GM21619 (cell line): Measurements from ENCODE around the gene MMGT1.

ENCODE experiments used
- ATAC-seq: cut with Tn5 transposase; IDR thresholded peaks from one replicate; pipeline ENCODE4 v1.9.1; 2021; ENCODE audit not compliant: unreplicated experiment

The MMGT1 gene

GRCh38 chrX:135973548-135974278, at the start of gene MMGT1:
Gene MMGT1 (minus strand): TSS chrX:135973988. CDS start chrX:135973675, 313 bp downstream.
- peak; percentile 76 for ATAC-seq

- ATAC-seq = no peak
These were observed 48.1 kb upstream of the MMGT1 start for GRCh38 chrX:136021903-136022302.

- peak; percentile 90 for ATAC-seq
These were observed 47.4 kb upstream of the MMGT1 start for GRCh38 chrX:136021160-136021559.

- no peak for ATAC-seq
These were observed 45.4 kb upstream of the MMGT1 start for GRCh38 chrX:136019226-136019625.

- no peak for ATAC-seq
These were observed 43.1 kb upstream of the MMGT1 start for GRCh38 chrX:136016881-136017280.

DNA sequence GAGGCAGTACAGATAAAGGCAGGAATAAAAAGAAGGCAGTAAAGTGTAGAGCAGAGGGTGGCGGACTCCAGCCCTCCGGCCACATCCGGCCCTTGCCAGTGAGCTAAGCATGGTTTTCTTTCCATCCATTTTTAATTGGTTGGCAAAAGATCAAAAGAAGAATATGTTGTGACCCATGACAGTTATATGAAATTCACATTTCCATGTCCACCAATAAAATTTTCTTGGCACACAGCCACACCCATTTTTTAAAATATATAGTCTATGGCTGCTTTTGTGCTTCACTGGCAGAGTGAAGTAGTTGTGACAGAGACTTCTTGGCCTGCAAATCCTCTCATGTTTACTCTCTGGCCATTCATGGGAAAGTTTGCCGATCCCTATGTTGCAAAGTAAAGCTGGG, 41.2 kb upstream of the MMGT1 start:
- ATAC-seq = no peak

DNA sequence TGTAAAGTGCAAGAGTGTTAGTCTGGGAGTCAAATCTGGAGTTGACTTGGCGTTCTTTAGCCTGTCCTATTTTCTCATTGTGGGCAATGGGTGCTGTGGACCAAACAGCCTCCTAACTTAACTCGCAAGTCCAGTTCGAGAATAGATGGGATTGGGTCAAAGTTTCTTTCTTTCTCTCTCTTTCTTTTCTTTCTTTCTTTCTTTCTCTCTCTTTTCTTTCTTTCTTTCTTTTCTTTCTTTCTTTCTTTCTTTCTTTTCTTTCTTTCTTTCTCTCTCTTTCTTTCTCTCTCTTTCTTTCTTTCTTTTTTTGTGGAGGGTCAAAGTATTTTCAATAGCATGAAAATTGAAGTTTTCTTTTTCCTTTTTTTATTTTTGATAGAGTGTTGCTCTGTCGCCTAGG, 14.5 kb upstream of the MMGT1 start:
- no peak for ATAC-seq

DNA sequence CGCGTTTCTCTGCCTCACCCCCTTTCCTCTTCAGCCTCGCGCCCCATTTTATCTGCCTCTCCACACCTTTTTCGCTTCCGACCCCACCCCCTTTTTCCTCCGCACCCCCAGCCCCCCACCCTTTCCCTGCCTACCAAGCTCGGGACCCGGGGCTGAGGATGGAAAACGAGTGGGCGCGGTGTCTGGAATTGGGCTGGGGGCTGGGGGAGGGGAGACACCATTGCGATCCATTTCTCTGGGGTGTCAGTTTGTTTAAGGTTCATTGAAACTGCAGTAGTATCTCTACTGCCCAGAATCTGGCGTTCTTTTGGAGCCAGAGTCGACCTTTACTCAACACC, 12.2 kb upstream of the MMGT1 start:
- ATAC-seq = no peak

DNA sequence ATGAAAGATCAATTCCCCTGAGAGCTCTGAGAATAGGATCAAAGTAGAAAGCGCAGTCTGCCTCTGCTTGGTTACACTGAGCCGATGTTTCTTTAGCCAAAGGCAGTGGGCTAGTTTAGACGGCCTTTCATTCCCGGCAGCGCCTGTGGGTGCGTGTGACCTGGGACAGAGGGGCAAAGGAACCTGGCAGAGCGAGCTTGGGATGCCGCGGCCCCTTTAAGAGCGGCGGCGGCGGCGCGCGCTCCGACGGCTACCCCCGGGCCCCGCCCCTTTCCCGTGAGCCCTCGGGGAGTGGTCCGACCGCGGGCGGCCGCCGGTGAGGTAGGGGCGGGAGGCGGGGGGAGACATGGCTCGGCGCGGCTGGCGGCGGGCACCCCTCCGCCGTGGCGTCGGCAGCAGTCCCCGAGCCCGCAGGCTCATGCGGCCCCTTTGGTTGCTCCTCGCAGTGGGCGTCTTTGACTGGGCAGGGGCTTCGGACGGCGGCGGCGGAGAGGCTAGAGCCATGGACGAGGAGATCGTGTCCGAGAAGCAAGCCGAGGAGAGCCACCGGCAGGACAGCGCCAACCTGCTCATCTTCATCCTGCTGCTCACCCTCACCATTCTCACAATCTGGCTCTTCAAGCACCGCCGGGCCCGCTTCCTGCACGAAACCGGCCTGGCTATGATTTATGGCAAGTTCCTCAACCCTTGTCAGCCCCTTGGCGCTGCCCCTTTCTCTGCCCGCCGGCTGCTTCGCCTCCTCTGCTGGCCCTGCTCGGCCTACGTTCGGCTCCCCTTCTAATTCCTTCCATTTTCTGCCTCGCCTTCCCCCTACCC, 11.6 kb upstream of the MMGT1 start, which contains the start of gene SLC9A6:
Gene SLC9A6, plus strand, starts transcription at position 279 of the 816 bp plus-strand sequence. Its CDS starts 224 bp downstream, at position 503.
- peak; percentile 93 for ATAC-seq

- ATAC-seq = no peak
These were observed 11.0 kb upstream of the MMGT1 start for GRCh38 chrX:135984791-135985156.

DNA sequence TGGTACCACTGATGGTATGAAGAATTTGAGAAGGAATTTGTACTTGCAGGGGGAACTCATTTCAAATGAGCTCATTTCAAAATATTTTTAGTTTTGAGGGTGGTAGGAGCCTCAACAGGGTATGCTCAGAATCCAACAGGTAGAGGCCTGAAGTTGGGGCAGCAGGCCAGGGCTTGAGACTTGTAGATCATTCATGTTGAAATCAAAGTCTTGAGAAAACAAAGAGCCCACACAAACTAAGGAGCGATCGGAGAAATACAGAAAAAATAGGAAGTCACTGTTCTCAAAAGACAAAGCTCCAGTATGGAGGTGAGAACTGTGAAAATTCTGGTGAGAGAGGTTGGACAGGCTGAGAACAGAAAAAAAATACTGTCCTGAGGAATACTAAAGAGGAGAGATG, 10.5 kb upstream of the MMGT1 start:
- no peak for ATAC-seq

DNA sequence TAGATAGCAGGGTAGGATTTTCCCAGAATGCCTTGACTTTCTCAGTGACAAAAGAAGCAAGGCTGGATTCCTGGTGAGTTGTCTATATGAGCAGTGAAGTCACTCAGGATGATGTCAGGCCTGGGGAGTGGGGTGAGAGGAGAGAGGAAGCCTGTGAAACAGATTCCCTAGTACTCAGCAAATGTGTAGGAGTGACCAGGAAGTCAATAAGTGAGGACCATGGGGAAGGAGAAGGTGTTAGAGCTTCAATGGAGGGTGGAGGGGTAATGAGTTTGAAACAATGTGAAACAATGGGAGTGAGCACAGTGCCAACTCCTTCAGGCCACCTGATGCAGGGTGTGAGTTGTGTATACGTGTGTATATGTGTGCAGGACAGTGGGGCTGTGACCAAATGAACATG, 9.1 kb upstream of the MMGT1 start:
- no peak for ATAC-seq

- no peak for ATAC-seq
These were observed 7.9 kb upstream of the MMGT1 start for GRCh38 chrX:135981668-135982067.

- ATAC-seq = no peak
These were observed 7.2 kb upstream of the MMGT1 start for GRCh38 chrX:135981010-135981409.

GRCh38 chrX:135977611-135978010, 3.8 kb upstream of the MMGT1 start:
- no peak for ATAC-seq

GRCh38 chrX:135975421-135975820, 1.6 kb upstream of the MMGT1 start:
- no peak for ATAC-seq

DNA sequence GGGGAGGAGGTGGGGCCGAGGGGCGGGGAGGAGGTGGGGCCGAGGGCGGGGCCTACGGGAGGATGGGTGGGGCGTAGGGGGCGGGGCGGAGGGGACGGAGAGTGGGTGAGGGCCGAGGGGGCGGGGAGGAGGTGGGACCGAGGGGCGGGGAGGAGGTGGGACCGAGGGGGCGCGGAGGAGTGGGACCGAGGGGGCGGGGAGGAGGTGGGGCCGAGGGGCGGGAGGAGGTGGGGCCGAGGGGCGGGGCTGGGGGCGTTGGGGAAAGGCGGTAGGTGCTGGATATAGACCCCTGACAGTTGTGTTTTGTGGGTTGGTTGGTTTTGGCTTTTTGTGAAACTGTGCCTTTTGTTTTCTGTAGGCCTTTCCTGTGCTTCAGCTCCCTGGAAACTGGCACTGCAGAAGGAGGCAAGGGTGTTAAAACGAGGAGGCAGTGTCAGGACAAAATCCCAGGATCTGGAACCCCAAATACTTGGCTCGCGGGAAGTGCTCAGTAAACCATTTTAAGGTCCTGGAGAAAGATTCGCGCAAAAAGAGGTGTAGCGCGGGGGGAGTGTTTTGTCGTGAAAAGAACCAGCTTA, 580 bp upstream of the MMGT1 start:
- no peak for ATAC-seq

DNA sequence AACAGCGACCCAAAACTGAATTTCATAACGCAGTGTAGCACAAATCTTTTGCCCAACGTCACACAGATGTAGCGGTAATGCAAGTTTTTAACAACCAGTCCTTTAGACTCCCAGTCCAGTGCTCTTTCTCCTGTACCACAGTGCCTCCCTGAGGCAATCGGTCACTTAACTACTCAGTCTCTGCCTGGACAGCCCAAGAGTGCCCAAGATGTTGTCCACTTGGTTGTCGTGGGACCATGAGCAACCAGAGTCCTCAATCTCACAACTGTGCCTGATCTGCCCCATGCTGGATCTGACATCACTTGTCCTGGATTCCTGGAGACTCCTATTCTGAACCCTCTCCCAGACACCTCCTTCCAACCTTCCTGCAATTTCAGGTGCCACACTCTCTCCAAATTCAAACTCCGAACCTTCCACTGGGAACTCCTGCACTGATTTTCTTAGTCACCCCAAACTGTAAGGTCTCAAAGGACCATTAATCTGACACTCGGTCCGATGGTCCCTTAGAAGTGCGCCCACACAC, 702 bp downstream of the MMGT1 start:
- ATAC-seq = peak; percentile 30

GRCh38 chrX:135951291-135951690, 22.5 kb downstream of the MMGT1 start:
- ATAC-seq = no peak

DNA sequence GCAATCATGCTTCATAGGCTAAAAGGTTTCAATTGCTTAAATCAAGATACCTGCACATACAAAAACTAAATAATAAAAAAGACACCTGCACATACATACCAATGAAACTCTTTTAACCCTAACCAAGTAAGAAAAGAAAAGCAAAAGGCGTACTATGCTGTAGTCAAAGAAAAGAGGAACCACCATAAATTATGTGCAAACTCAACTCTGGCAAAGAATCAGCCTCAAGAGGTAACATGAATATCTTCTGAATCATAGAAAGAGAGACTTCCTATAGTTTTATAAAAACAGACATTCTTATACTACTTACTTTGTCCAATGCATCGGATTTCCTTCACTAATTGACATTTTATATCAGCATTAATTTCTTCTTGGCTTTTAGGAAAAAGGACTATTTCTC, 29.3 kb downstream of the MMGT1 start:
- no peak for ATAC-seq

DNA sequence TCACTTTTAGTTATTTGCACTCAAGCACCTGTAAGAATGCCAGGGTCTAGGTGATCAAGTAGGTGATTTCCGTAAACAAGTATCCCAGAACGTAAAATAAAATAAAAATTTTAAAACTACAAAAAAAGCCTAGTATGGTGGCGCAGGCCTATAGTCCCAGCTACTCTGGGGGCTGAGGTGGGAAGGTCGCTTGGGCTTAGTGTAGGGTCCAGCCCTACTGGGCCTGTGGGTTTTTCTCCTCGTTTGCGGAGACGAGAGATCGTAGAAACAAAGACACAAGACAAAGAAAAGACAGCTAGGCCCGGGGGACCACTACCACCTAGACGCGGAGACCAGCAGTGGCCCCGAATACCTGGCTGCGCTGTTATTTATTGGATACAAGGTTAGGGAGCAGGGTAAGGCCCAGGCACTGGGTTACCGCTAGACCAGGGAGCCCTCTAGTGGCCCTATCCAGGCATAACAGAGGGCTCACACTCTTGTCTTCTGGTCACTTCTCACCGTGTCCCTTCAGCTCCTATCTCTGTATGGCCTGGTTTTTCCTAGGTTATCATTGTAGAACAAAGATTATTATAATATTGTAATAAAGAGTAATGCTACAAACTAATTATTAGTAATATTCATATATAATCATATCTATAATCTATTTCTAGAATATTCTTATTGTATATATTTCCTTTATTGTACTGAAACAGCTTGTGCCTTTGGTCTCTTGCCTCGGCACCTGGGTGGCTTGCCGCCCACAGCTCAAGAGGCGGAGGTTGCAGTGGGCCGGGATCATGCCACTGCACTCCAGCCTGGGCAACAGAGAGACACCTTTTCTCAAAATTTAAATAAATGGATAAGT, 41.9 kb downstream of the MMGT1 start:
- ATAC-seq = no peak
